Measurements from ENCODE around the gene SRA1. TPM values are rescaled to one million over a fixed set of nuclear protein-coding genes. Genes with fewer than 3 reads are reported as not detected.

Gene SRA1
- total and polyA plus RNA-seq, 9 of the 15 experiments (the other 6 are each of a cell fraction or from before 2014, with no cell fraction given) = 24.1 to 47.4 (median 41.3) TPM

DNA sequence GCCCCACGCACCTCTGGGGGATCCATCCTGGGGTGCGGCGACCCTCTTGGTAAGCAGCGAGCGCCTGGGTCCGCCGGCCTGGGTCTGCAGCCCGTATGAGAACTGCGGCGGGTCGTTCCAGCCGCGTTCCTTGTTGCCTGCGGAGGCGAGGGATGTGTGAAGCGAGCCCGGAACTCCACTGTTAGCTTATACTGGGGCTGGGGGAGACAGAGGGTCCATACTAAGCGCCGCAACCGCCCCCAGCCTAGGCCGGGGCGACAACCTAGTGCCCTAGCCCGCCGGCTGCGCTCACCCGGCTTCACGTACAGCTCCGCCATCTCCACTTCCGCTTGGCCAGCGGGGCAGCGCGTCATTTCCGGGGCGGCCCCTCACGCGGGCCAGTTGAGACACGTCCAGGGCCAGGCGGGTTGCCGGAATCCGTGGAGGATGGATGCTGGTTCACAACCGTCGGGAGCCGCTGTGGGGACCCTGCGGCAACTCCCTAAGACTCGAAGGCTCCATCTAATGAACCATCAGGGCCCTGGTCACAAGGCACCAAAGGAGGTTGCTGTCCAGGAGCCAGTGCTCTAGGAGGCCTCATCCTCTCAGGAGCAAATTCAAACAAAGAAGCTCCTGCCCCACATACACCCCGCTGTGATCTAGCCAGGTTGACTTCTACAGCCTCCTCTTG, at the start of gene SRA1 (continued):
- TF ChIP-seq, protein P1, sequence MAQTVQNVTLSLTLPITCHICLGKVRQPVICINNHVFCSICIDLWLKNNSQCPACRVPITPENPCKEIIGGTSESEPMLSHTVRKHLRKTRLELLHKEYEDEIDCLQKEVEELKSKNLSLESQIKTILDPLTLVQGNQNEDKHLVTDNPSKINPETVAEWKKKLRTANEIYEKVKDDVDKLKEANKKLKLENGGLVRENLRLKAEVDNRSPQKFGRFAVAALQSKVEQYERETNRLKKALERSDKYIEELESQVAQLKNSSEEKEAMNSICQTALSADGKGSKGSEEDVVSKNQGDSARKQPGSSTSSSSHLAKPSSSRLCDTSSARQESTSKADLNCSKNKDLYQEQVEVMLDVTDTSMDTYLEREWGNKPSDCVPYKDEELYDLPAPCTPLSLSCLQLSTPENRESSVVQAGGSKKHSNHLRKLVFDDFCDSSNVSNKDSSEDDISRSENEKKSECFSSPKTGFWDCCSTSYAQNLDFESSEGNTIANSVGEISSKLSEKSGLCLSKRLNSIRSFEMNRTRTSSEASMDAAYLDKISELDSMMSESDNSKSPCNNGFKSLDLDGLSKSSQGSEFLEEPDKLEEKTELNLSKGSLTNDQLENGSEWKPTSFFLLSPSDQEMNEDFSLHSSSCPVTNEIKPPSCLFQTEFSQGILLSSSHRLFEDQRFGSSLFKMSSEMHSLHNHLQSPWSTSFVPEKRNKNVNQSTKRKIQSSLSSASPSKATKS (CRISPR knock-in tag; IDR thresholded peaks at IDR 0.05) = no peak
- TF ChIP-seq ARID2 (IDR thresholded peaks at IDR 0.05) (no peak), NFIC (IDR thresholded peaks at IDR 0.05) (peak; percentile 51), SETDB1 (IDR thresholded peaks at IDR 0.05; ENCODE audit: low read length) (no peak), NBN (IDR thresholded peaks at IDR 0.05; ENCODE audit: low read depth) (no peak; the same call in 1 of the 2 replicates), NCOR1 (IDR thresholded peaks at IDR 0.05) (0 out of 2 replicates have a peak, but pooled peaks have one; percentile 19), POLR2AphosphoS5 (IDR thresholded peaks at IDR 0.05; ENCODE audit: control insufficient read depth, insufficient read depth, low read depth, low read length) (peak; percentile 90), ZNF124 (CRISPR knock-in tag; IDR thresholded peaks at IDR 0.05) (no peak), POLR2A (conservative IDR thresholded peaks at IDR 0.05) (peak; percentile 96), BHLHE40 (IDR thresholded peaks at IDR 0.05; ENCODE audit: low read length) (no peak), FOXP1 (CRISPR knock-in tag; IDR thresholded peaks at IDR 0.05) (no peak), FOXJ2 (tag; IDR thresholded peaks at IDR 0.05) (no peak), MTA2 (IDR thresholded peaks at IDR 0.05; ENCODE audit: low read depth) (no peak)
- TF ChIP-seq, protein P2, sequence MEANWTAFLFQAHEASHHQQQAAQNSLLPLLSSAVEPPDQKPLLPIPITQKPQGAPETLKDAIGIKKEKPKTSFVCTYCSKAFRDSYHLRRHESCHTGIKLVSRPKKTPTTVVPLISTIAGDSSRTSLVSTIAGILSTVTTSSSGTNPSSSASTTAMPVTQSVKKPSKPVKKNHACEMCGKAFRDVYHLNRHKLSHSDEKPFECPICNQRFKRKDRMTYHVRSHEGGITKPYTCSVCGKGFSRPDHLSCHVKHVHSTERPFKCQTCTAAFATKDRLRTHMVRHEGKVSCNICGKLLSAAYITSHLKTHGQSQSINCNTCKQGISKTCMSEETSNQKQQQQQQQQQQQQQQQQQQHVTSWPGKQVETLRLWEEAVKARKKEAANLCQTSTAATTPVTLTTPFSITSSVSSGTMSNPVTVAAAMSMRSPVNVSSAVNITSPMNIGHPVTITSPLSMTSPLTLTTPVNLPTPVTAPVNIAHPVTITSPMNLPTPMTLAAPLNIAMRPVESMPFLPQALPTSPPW (CRISPR knock-in tag; IDR thresholded peaks at IDR 0.05) = peak; percentile 30; the same call in 1 of the 2 replicates
- TF ChIP-seq, protein P3, sequence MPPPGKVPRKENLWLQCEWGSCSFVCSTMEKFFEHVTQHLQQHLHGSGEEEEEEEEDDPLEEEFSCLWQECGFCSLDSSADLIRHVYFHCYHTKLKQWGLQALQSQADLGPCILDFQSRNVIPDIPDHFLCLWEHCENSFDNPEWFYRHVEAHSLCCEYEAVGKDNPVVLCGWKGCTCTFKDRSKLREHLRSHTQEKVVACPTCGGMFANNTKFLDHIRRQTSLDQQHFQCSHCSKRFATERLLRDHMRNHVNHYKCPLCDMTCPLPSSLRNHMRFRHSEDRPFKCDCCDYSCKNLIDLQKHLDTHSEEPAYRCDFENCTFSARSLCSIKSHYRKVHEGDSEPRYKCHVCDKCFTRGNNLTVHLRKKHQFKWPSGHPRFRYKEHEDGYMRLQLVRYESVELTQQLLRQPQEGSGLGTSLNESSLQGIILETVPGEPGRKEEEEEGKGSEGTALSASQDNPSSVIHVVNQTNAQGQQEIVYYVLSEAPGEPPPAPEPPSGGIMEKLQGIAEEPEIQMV (tag; conservative IDR thresholded peaks at IDR 0.05; ENCODE audit: low read depth) = no peak
